Measurements from ENCODE around the gene LILRA2. TPM values are rescaled to one million over a fixed set of nuclear protein-coding genes. Genes with fewer than 3 reads are reported as not detected.
"Not testable (repeated sequence)": the region's sequence is repeated elsewhere in the genome, so short reads cannot be mapped to it uniquely, and the experiment has no call there.

LILRA2 gene
- total and polyA plus RNA-seq, 9 donors: 0.51 to 1.6 (median 0.90) TPM

- not testable (repeated sequence) for H3K4me3 ChIP-seq (ENCODE audit: low read length); H3K36me3 ChIP-seq (ENCODE audit: control insufficient read depth, insufficient read depth, low read length); DNase-seq; H3K4me1 ChIP-seq (ENCODE audit: control insufficient read depth, insufficient read depth, low read length); H3K27me3 ChIP-seq (ENCODE audit: control insufficient read depth, insufficient read depth, low read length); H3K27ac ChIP-seq (ENCODE audit: low read length); H3K9me3 ChIP-seq (replicated peaks; ENCODE audit: control insufficient read depth, low read depth, low read length)
- WGBS (ENCODE audit: insufficient coverage): 100% methylated on average over 2 of the region's 5 CpGs
Measured at GRCh38 chr19:54578268-54578667, 4.7 kb downstream of the LILRA2 start.

GRCh38 chr19:54586397-54586796 lies 12.8 kb downstream of the LILRA2 start:
- WGBS (ENCODE audit: insufficient coverage): 78% methylated on average over 3 of the region's 5 CpGs
- Histone ChIP-seq H3K4me3 (ENCODE audit: low read length) (no peak overlapping the region), H3K36me3 (ENCODE audit: control insufficient read depth, insufficient read depth, low read length) (no peaks in the 10 kb centered on the region), H3K27ac (ENCODE audit: low read length) (no peak overlapping the region), H3K27me3 (ENCODE audit: control insufficient read depth, insufficient read depth, low read length) (no peaks in the 10 kb centered on the region), H3K9me3 (replicated peaks; ENCODE audit: control insufficient read depth, low read depth, low read length) (peaks cover 16% of the 10 kb centered on the region), H3K4me1 (ENCODE audit: control insufficient read depth, insufficient read depth, low read length) (no peaks in the 10 kb centered on the region)
- no peak for DNase-seq

DNA sequence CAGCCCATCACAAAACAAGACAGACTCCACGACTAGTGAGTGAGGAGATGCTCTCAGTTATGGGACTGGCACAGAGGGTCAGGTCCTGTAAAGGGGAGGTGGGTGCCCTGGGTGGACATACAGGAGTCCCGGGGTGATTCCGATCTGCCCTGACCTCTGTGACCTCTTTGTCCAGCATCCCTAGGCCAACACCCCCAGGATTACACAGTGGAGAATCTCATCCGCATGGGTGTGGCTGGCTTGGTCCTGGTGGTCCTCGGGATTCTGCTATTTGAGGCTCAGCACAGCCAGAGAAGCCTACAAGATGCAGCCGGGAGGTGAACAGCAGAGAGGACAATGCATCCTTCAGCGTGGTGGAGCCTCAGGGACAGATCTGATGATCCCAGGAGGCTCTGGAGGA lies 13.4 kb downstream of the LILRA2 start:
- 65% methylated on average over 3 of the region's 7 CpGs for WGBS (ENCODE audit: insufficient coverage)
- H3K4me3 ChIP-seq (ENCODE audit: low read length): no peak overlapping the region
- no peak overlapping the region for H3K27ac ChIP-seq (ENCODE audit: low read length)
- no peaks in the 10 kb centered on the region for H3K27me3 ChIP-seq (ENCODE audit: control insufficient read depth, insufficient read depth, low read length)
- no peaks in the 10 kb centered on the region for H3K36me3 ChIP-seq (ENCODE audit: control insufficient read depth, insufficient read depth, low read length)
- peaks cover 22% of the 10 kb centered on the region for H3K9me3 ChIP-seq (replicated peaks; ENCODE audit: control insufficient read depth, low read depth, low read length)
- no peaks in the 10 kb centered on the region for H3K4me1 ChIP-seq (ENCODE audit: control insufficient read depth, insufficient read depth, low read length)
- DNase-seq: no peak

DNA sequence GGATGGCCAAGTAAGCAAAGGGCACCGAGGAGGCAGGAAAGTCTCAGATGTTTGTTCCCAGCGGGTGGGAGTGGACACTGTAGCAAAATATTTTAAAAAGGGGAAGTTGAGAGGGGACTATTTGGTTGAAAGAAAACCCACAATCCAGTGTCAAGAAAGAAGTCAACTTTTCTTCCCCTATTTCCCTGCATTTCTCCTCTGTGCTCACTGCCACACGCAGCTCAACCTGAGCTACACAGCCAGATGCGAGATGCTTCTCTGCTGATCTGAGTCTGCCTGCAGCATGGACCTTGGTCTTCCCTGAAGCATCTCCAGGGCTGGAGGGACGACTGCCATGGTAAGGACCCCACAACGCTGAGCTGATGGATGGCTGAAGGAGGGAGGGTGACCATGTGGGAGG lies 19.9 kb downstream of the LILRA2 start, which contains the start of gene LILRA1:
LILRA1 (plus strand) TSS at position 188 of the 400 bp plus-strand sequence. CDS start 613 bp downstream, outside the sequence.
- H3K4me1 ChIP-seq (ENCODE audit: control insufficient read depth, insufficient read depth, low read length); H3K4me3 ChIP-seq (ENCODE audit: low read length); H3K36me3 ChIP-seq (ENCODE audit: control insufficient read depth, insufficient read depth, low read length); H3K27me3 ChIP-seq (ENCODE audit: control insufficient read depth, insufficient read depth, low read length); H3K27ac ChIP-seq (ENCODE audit: low read length): not testable (repeated sequence)
- WGBS (ENCODE audit: insufficient coverage): 61% methylated on average over 3 of the region's 6 CpGs
- peaks cover 19% of the 10 kb centered on the region for H3K9me3 ChIP-seq (replicated peaks; ENCODE audit: control insufficient read depth, low read depth, low read length)
- DNase-seq: peak; percentile 16

DNA sequence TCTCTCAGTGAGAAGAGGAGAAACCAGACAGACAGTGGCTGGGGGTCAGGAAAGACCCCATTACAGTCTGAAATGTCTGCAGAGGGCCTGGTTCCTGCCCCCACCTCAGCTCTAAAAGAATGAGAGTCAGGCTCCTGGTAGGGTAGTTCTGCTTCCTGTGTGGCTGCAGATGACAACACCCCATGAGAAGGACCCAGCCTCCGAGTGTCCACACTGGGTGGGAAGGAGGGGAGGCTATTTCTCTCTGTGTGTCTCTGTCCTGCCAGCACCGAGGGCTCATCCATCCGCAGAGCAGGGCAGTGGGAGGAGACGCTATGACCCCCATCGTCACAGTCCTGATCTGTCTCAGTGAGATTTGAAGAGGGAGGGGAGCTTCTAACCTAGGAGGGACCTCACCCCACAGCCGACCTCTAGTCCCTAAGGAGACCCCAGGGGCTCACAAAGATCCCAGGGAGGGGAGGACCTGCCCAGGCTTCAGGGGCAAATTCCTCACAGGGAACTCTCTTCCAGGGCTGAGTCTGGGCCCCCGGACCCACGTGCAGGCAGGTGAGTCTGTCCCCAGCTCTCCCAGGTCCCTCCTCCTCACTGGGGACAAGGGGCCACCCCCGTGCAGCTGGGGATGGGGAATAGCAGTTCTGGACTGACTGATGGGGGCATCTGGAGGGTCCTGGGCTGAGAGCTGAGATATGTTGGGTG lies 20.5 kb downstream of the LILRA2 start:
- H3K4me1 ChIP-seq (ENCODE audit: control insufficient read depth, insufficient read depth, low read length); H3K4me3 ChIP-seq (ENCODE audit: low read length); H3K27ac ChIP-seq (ENCODE audit: low read length); H3K27me3 ChIP-seq (ENCODE audit: control insufficient read depth, insufficient read depth, low read length); DNase-seq; H3K36me3 ChIP-seq (ENCODE audit: control insufficient read depth, insufficient read depth, low read length): not testable (repeated sequence)
- peaks cover 19% of the 10 kb centered on the region for H3K9me3 ChIP-seq (replicated peaks; ENCODE audit: control insufficient read depth, low read depth, low read length)
- no CpG with 5 or more reads among the region's 9 CpGs for WGBS (ENCODE audit: insufficient coverage)

- H3K36me3 ChIP-seq (ENCODE audit: control insufficient read depth, insufficient read depth, low read length): no peaks in the 10 kb centered on the region
Measured at GRCh38 chr19:54594737-54595136, 21.1 kb downstream of the LILRA2 start.

GRCh38 chr19:54595680-54596436 lies 22.3 kb downstream of the LILRA2 start:
- H3K27ac ChIP-seq (ENCODE audit: low read length); H3K4me1 ChIP-seq (ENCODE audit: control insufficient read depth, insufficient read depth, low read length); H3K36me3 ChIP-seq (ENCODE audit: control insufficient read depth, insufficient read depth, low read length); H3K27me3 ChIP-seq (ENCODE audit: control insufficient read depth, insufficient read depth, low read length); H3K4me3 ChIP-seq (ENCODE audit: low read length); DNase-seq: not testable (repeated sequence)
- WGBS (ENCODE audit: insufficient coverage): 87% methylated on average over 21 of the region's 26 CpGs
- H3K9me3 ChIP-seq (replicated peaks; ENCODE audit: control insufficient read depth, low read depth, low read length): peaks cover 15% of the 10 kb centered on the region

More at GRCh38 chr19:54594737-54595136, 21.1 kb downstream of the LILRA2 start:
- Histone ChIP-seq H3K9me3 (replicated peaks; ENCODE audit: control insufficient read depth, low read depth, low read length) (peaks cover 19% of the 10 kb centered on the region), H3K27me3 (ENCODE audit: control insufficient read depth, insufficient read depth, low read length) (no peaks in the 10 kb centered on the region), H3K4me3 (ENCODE audit: low read length) (no peak overlapping the region), H3K4me1 (ENCODE audit: control insufficient read depth, insufficient read depth, low read length) (no peaks in the 10 kb centered on the region), H3K27ac (ENCODE audit: low read length) (no peak overlapping the region)
- 80% methylated on average over 1 of the region's 5 CpGs for WGBS (ENCODE audit: insufficient coverage)
- no peak for DNase-seq

DNA sequence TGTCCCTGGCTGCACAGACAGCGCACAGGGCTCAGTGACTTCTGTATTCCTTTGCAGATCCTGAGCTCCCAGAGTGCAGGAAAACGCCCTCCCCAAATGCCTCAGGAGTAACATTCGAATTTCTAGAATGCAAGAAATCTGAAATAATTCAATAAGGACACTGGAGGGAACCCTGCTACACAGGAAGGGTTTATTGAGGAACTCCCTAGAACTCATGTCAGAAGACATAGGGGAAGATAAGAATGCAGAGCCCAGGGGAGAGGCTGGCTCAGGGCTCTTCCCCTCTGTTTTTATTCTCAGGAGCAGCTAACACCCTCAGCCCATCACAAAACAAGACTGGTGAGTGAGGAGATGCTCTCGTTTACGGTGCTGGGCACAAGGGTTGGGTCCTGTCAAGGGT lies 26.6 kb downstream of the LILRA2 start:
- peak; percentile 4 for DNase-seq
- 80% methylated on average over 1 of the region's 5 CpGs for WGBS (ENCODE audit: insufficient coverage)
- no peaks in the 10 kb centered on the region for H3K4me1 ChIP-seq (ENCODE audit: control insufficient read depth, insufficient read depth, low read length)
- H3K27ac ChIP-seq (ENCODE audit: low read length): no peak overlapping the region
- no peaks in the 10 kb centered on the region for H3K9me3 ChIP-seq (replicated peaks; ENCODE audit: control insufficient read depth, low read depth, low read length)
- no peaks in the 10 kb centered on the region for H3K27me3 ChIP-seq (ENCODE audit: control insufficient read depth, insufficient read depth, low read length)
- no peaks in the 10 kb centered on the region for H3K36me3 ChIP-seq (ENCODE audit: control insufficient read depth, insufficient read depth, low read length)
- no peak overlapping the region for H3K4me3 ChIP-seq (ENCODE audit: low read length)

GRCh38 chr19:54606230-54606629 lies 32.6 kb downstream of the LILRA2 start:
- 50% methylated on average over 1 of the region's 4 CpGs for WGBS (ENCODE audit: insufficient coverage)
- no peak overlapping the region for H3K27ac ChIP-seq (ENCODE audit: low read length)
- H3K4me1 ChIP-seq (ENCODE audit: control insufficient read depth, insufficient read depth, low read length): no peaks in the 10 kb centered on the region

GRCh38 chr19:54606891-54607784 lies 33.5 kb downstream of the LILRA2 start:
- H3K9me3 ChIP-seq (replicated peaks; ENCODE audit: control insufficient read depth, low read depth, low read length): peaks cover 19% of the 10 kb centered on the region
- no peaks in the 10 kb centered on the region for H3K36me3 ChIP-seq (ENCODE audit: control insufficient read depth, insufficient read depth, low read length)
- DNase-seq: peak; percentile 13
- no peaks in the 10 kb centered on the region for H3K4me1 ChIP-seq (ENCODE audit: control insufficient read depth, insufficient read depth, low read length)
- WGBS (ENCODE audit: insufficient coverage): 69% methylated on average over 7 of the region's 16 CpGs
- H3K4me3 ChIP-seq (ENCODE audit: low read length): no peak overlapping the region
- H3K27me3 ChIP-seq (ENCODE audit: control insufficient read depth, insufficient read depth, low read length): no peaks in the 10 kb centered on the region
- H3K27ac ChIP-seq (ENCODE audit: low read length): no peak overlapping the region

More at GRCh38 chr19:54606230-54606629, 32.6 kb downstream of the LILRA2 start:
- peak; percentile 29 for DNase-seq
- no peaks in the 10 kb centered on the region for H3K27me3 ChIP-seq (ENCODE audit: control insufficient read depth, insufficient read depth, low read length)
- H3K36me3 ChIP-seq (ENCODE audit: control insufficient read depth, insufficient read depth, low read length): no peaks in the 10 kb centered on the region
- no peak overlapping the region for H3K4me3 ChIP-seq (ENCODE audit: low read length)
- H3K9me3 ChIP-seq (replicated peaks; ENCODE audit: control insufficient read depth, low read depth, low read length): peaks cover 18% of the 10 kb centered on the region

Measured in muscle of leg (tissue), 11 donors.